Liver (tissue), 9 donors: ENCODE measurements around the gene GRK5. TPM values are rescaled to one million over a fixed set of nuclear protein-coding genes. Genes with fewer than 3 reads are reported as not detected.
A peak's percentile ranks its signal among the peaks of the same experiment; 100 is the strongest.

Experiments
- DNase-seq: peaks from one replicate; pipeline ENCODE4 v3.0.0-alpha.2; 2017; ENCODE audit warnings: low spot score
- H3K27ac ChIP-seq, 2 donors: one replicate each; pipeline ENCODE4 v1.7.0; 2013; ENCODE audit warnings: inconsistent platforms in 2 of 2, low read length in 2 of 2, control low read depth in 1 of 2, low read depth in 1 of 2, mild to moderate bottlenecking in 1 of 2
- H3K27me3 ChIP-seq, 4 donors: one replicate each; pipeline versions ENCODE4 v1.6.1 to v1.7.0; 2013; ENCODE audit warnings: low read length in 3 of 4, inconsistent platforms in 1 of 4, mild to moderate bottlenecking in 1 of 4, moderate library complexity in 1 of 4; ENCODE audit not compliant: control insufficient read depth in 4 of 4, insufficient read depth in 4 of 4
- H3K36me3 ChIP-seq, 4 donors: one replicate each; pipeline versions ENCODE4 v1.6.1 to v1.7.0; 2013; ENCODE audit warnings: low read length in 3 of 4, mild to moderate bottlenecking in 3 of 4, low read depth in 1 of 4, moderate library complexity in 1 of 4; ENCODE audit not compliant: control insufficient read depth in 4 of 4, insufficient read depth in 3 of 4
- H3K4me1 ChIP-seq, 4 donors: one replicate each; pipeline versions ENCODE4 v1.6.1 to v1.7.0; 2013; ENCODE audit warnings: low read length in 3 of 4, mild to moderate bottlenecking in 3 of 4, moderate library complexity in 1 of 4; ENCODE audit not compliant: control insufficient read depth in 4 of 4, insufficient read depth in 4 of 4
- H3K4me3 ChIP-seq, 3 donors: one replicate each; pipeline versions ENCODE4 v1.6.1 to v1.7.0; 2013; ENCODE audit warnings: low read length in 3 of 3, control low read depth in 1 of 3, low read depth in 1 of 3, mild to moderate bottlenecking in 1 of 3
- H3K9ac ChIP-seq, 2 donors: one replicate each; pipeline ENCODE4 v1.7.0; 2013; ENCODE audit warnings: low read length in 2 of 2, mild to moderate bottlenecking in 2 of 2, moderate library complexity in 2 of 2, control low read depth in 1 of 2, low read depth in 1 of 2
- H3K9me3 ChIP-seq, 4 donors: one replicate each; pipeline versions ENCODE4 v1.6.1 to v1.7.0; 2013; ENCODE audit warnings: low read length in 3 of 4; ENCODE audit not compliant: control insufficient read depth in 4 of 4
- ATF3 ChIP-seq: IDR thresholded peaks from 2 replicates; pipeline ENCODE4 v1.6.1; 2016; ENCODE audit warnings: antibody characterized with exemption
- CTCF ChIP-seq: fragments of 150-350 bp; IDR thresholded peaks from 2 replicates; pipeline ENCODE4 v1.5.1; 2017; ENCODE audit warnings: improper control_type of control experiment, low read depth, low read length; ENCODE audit not compliant: missing input control
- EGR1 ChIP-seq, 2 donors: IDR thresholded peaks; 2 replicates each; pipeline ENCODE4 v1.6.1; 2016 to 2018; ENCODE audit warnings: antibody characterized with exemption in 2 of 2, low read depth in 2 of 2
- FOXA2 ChIP-seq: IDR thresholded peaks from 2 replicates; pipeline ENCODE4 v1.6.1; 2016; ENCODE audit warnings: antibody characterized with exemption
- GABPA ChIP-seq, 2 donors: IDR thresholded peaks in 1 of 2; conservative IDR thresholded peaks in 1 of 2; 2 replicates each; pipeline ENCODE4 v1.6.1; 2016; ENCODE audit warnings: antibody characterized with exemption in 2 of 2, mild to moderate bottlenecking in 1 of 2, moderate library complexity in 1 of 2
- HNF4A ChIP-seq, 2 donors: conservative IDR thresholded peaks; 2 replicates each; pipeline ENCODE4 v1.6.1; 2016; ENCODE audit warnings: antibody characterized with exemption in 2 of 2, mild to moderate bottlenecking in 2 of 2
- HNF4G ChIP-seq: IDR thresholded peaks from 2 replicates; pipeline ENCODE4 v1.6.1; 2016; ENCODE audit warnings: antibody characterized with exemption
- JUND ChIP-seq, 2 donors: IDR thresholded peaks; 2 replicates each; pipeline ENCODE4 v1.6.1; 2016; ENCODE audit warnings: antibody characterized with exemption in 2 of 2
- MAX ChIP-seq: IDR thresholded peaks from 2 replicates; pipeline ENCODE4 v1.6.1; 2016; ENCODE audit warnings: antibody characterized with exemption
- NR2F2 ChIP-seq: IDR thresholded peaks from 2 replicates; pipeline ENCODE4 v1.6.1; 2016; ENCODE audit warnings: antibody characterized with exemption
- RAD21 ChIP-seq, 2 donors: IDR thresholded peaks; 2 replicates each; pipeline ENCODE4 v1.6.1; 2016; ENCODE audit warnings: antibody characterized with exemption in 2 of 2, mild to moderate bottlenecking in 2 of 2
- REST ChIP-seq: IDR thresholded peaks from 2 replicates; pipeline ENCODE4 v1.6.1; 2016; ENCODE audit warnings: antibody characterized with exemption, mild to moderate bottlenecking
- RXRA ChIP-seq, 2 donors: IDR thresholded peaks; 2 replicates each; pipeline ENCODE4 v1.6.1; 2017 to 2018; ENCODE audit warnings: antibody characterized with exemption in 2 of 2, mild to moderate bottlenecking in 1 of 2
- SP1 ChIP-seq: IDR thresholded peaks from 2 replicates; pipeline ENCODE4 v1.6.1; 2018; ENCODE audit warnings: antibody characterized with exemption, mild to moderate bottlenecking
- YY1 ChIP-seq: IDR thresholded peaks from 2 replicates; pipeline ENCODE4 v1.6.1; 2016; ENCODE audit warnings: antibody characterized with exemption, mild to moderate bottlenecking
- WGBS: extraction: QIAGEN DNeasy Blood & Tissue Kit; methylation state at CpG from one replicate; pipeline ENCODE4 v1.1.7; 2013; 5-methylcytosine and 5-hydroxymethylcytosine counted together
- polyA plus RNA-seq, 2 donors: library from polyadenylated mRNA; stranded (reverse) in 1 of 2; unstranded in 1 of 2; fragments of 200-250 nt in 1 of 2; fragments of >200 nt in 1 of 2; fragmentation: Nextera tagmentation in 1 of 2; extraction: Ambion mirVana in 1 of 2; gene quantifications; one replicate each; pipeline versions ENCODE4 v1.2.1 to v1.2.3, GENCODE V29; 2013 to 2015
- total RNA-seq, 2 donors: library from RNA; depleted of rRNA; stranded (reverse); fragments of >200 nt; gene quantifications; one replicate each; pipeline ENCODE4 v1.2.3, GENCODE V29; 2014
- donor health status: healthy.
- donor health status: healthy.
- donor health status: healthy.
- donor health status: healthy.
- donor health status: healthy.

GRK5 gene
- total RNA-seq (1 to 10 TPM; 4.5 to 6.6 TPM), polyA plus RNA-seq (1 to 10 TPM; 2.1 to 5.7 TPM)

GRCh38 chr10:119207366-119207666 lies at the start of gene GRK5:
GRK5 (plus strand) TSS chr10:119207571; CDS start chr10:119207918, 347 bp downstream.
- TF ChIP-seq MAX (no peak), RAD21 (IDR thresholded peaks at IDR 0.05) (peak in 1 of 2 donors; percentile 27)
- Histone ChIP-seq H3K4me1 (peaks cover 0 to 30% (median 22%) of the 10 kb centered on the region in 4 donors), H3K27me3 (no peaks in the 10 kb centered on the region), H3K36me3 (no peaks in the 10 kb centered on the region), H3K4me3 (peak within 1 kb of the TSS; percentile 46 to 89 (median 54)), H3K27ac (peak within 1 kb of the TSS; percentile 92 to 95), H3K9me3 (no peaks in the 10 kb centered on the region), H3K9ac (peak within 1 kb of the TSS; percentile 68 to 89)
- WGBS, result 1% methylated on average over 34 of the region's 34 CpGs
- DNase-seq, result peak; percentile 91

- H3K4me3 ChIP-seq, result no peak overlapping the region
- H3K4me1 ChIP-seq, result peaks cover 0 to 3% (median 1%) of the 10 kb centered on the region in 4 donors
- peaks cover 13 to 49% (median 32%) of the 10 kb centered on the region in 4 donors for H3K36me3 ChIP-seq
- WGBS, result 89% methylated on average over 8 of the region's 8 CpGs
- no peaks in the 10 kb centered on the region for H3K9me3 ChIP-seq
- no peak for TF ChIP-seq YY1
- no peak for TF ChIP-seq NR2F2
- H3K27me3 ChIP-seq, result no peaks in the 10 kb centered on the region
- H3K27ac ChIP-seq, result no peak overlapping the region
- H3K9ac ChIP-seq, result no peak overlapping the region
- DNase-seq, result no peak
Measured at GRCh38 chr10:119159332-119159731, 48.0 kb upstream of the GRK5 start.

- H3K27me3 ChIP-seq, result no peaks in the 10 kb centered on the region
- DNase-seq, result no peak
- no peak overlapping the region for H3K4me3 ChIP-seq
- H3K9me3 ChIP-seq, result no peaks in the 10 kb centered on the region
- TF ChIP-seq HNF4A (conservative IDR thresholded peaks at IDR 0.05) (peak in 1 of 2 donors; percentile 11), JUND (IDR thresholded peaks at IDR 0.05) (no peak), EGR1 (IDR thresholded peaks at IDR 0.05; ENCODE audit: low read depth in 2 of 2) (no peak), NR2F2 (no peak)
- peaks cover 6 to 25% (median 17%) of the 10 kb centered on the region in 4 donors for H3K36me3 ChIP-seq
- peaks cover 0 to 17% (median 7%) of the 10 kb centered on the region in 4 donors for H3K4me1 ChIP-seq
- no peak overlapping the region for H3K9ac ChIP-seq
- H3K27ac ChIP-seq, result no peak overlapping the region
- WGBS, result 70% methylated on average over 11 of the region's 11 CpGs
Measured at GRCh38 chr10:119161680-119162451, 45.5 kb upstream of the GRK5 start.

GRCh38 chr10:119162452-119163092 lies 44.8 kb upstream of the GRK5 start:
- 97% methylated on average over 5 of the region's 5 CpGs for WGBS
- no peaks in the 10 kb centered on the region for H3K9me3 ChIP-seq
- H3K9ac ChIP-seq, result no peak overlapping the region
- peaks cover 0 to 17% (median 7%) of the 10 kb centered on the region in 4 donors for H3K4me1 ChIP-seq
- H3K4me3 ChIP-seq, result no peak overlapping the region
- no peak for DNase-seq
- no peak overlapping the region for H3K27ac ChIP-seq
- H3K27me3 ChIP-seq, result no peaks in the 10 kb centered on the region
- H3K36me3 ChIP-seq, result peaks cover 4 to 24% (median 16%) of the 10 kb centered on the region in 4 donors
- TF ChIP-seq ATF3 (no peak), SP1 (no peak), HNF4A (conservative IDR thresholded peaks at IDR 0.05) (no peak), NR2F2 (no peak), CTCF (no peak), JUND (IDR thresholded peaks at IDR 0.05) (no peak), EGR1 (IDR thresholded peaks at IDR 0.05; ENCODE audit: low read depth in 2 of 2) (no peak), HNF4G (no peak), FOXA2 (no peak), RXRA (IDR thresholded peaks at IDR 0.05) (no peak), REST (no peak), GABPA (IDR thresholded peaks at IDR 0.05 in 1 of 2, conservative IDR thresholded peaks at IDR 0.05 in 1 of 2) (no peak), YY1 (no peak), MAX (no peak), RAD21 (IDR thresholded peaks at IDR 0.05) (no peak)
